HG03520 (cell line): Measurements from ENCODE around the gene GPX2.

Experiments used
- ATAC-seq: cut with Tn5 transposase; IDR thresholded peaks from one replicate; pipeline ENCODE4 v1.9.1; 2021; ENCODE audit warnings: mild to moderate bottlenecking, moderate library complexity; ENCODE audit not compliant: unreplicated experiment

The GPX2 gene

DNA sequence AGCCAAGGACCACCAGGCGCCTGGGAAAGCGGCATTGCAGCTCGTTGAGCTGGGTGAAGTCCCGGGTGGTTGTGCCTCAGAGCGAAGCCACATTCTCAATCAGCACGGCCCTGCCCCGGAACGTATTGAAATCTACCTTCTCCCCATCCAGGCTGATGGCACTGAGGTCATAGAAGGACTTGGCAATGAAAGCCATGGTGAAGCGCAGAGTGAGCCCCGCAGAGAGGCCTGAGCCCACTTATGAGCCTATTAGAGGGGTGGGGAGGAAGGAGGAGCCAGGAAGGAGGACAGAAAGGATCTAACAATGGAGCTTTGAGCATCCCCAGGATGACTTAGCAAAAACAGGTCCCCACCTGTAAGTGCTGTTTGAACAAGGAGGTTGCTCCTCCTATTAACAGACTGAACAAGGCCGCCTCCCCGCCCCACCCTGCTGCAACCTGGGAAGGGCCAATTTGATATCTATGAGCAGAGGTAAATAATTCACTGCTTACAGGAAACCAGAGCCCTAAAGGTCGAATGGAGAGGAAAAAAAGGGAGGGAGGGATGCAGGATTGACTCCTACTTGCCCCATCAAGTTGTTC is at the start of gene GPX2:
Gene GPX2, minus strand, starts transcription at position 215 of the 581 bp plus-strand sequence. Its CDS starts 19 bp downstream, at position 196.
- ATAC-seq: no peak

DNA sequence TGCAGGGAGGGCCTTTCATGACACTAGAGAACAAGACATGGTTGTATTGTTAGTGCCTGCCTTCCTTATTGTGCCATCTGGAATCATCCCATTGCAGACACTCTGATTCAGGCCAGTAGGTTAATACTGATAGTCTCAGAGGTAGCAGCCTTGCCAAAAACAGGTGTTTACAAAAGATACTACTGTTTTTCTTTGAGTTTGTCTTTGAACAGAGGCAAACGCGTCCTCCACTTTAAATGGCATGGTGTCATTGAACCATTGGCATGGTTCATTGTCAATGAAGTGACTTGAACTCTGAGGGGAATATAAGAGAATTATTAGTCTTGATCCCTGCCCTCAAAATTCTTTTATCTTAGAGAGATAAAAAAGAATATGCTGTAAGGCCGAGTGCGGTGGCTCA is 48.4 kb upstream of the GPX2 start:
- no peak for ATAC-seq

DNA sequence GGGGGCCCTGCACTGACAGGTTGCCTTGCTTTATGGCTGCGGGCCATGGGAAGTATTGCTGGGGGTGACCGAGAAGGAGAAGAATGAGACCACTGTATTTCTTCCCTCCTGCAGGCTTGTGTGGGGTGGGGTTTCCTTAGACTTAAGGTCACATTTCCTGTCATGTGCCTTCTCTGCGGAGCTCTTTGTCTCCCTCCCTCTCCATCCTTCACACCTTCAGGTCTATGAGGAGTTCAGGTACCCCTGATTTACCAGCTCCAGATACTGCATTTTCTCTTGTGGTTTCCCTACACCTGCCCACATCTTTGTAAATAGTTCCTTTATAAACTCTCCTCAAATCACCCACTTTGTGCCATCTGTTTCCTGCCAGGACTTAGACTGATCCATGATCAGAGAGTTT is 47.8 kb upstream of the GPX2 start:
- no peak for ATAC-seq

GRCh38 chr14:64987438-64987767 is 44.9 kb upstream of the GPX2 start:
- no peak for ATAC-seq

GRCh38 chr14:64986648-64987437 is 44.3 kb upstream of the GPX2 start, which contains the start of gene FNTB:
Gene FNTB, plus strand, starts transcription at chr14:64986895. Its CDS starts 59 bp downstream, at chr14:64986954.
- peak; percentile 95 for ATAC-seq

DNA sequence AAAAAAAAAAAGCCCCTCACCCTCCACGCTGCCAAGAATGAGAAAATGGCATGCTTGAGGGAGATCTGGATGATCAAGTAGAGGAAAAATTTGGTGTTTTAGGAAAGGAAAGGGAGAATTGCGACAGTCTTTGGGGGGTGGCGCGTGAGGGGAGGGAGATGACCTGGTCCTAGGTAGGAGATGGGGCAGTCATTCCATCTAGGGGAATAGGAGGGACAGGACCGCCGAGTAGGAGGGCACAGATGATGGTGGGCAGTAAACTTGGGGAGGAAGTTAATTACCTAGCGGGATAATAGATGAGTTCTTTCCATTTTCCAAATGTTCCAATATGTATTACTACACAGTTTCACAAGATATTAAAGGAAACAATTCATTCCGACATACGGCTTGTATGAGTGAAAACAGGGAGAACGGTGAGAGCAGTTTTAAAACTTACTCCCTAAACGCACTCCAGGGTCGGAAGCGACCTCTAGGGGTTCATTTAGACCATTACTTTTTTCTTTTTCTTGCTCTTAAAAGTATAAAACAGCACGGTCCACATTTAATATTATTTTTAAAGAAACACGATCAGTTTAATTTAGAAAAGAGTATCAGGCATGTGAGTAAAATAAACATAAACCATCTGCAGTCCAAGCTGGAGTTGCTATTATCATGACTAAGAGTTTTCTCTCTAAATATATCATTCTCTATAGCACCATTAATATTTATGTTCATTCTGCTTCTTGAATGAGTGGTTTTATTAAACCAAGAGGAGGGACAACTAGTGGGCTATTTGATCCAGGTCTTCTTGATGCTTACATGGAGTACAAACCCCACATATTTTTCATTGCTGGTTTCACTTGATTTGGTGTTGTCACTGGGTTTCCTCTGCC is 41.1 kb upstream of the GPX2 start:
- no peak for ATAC-seq

DNA sequence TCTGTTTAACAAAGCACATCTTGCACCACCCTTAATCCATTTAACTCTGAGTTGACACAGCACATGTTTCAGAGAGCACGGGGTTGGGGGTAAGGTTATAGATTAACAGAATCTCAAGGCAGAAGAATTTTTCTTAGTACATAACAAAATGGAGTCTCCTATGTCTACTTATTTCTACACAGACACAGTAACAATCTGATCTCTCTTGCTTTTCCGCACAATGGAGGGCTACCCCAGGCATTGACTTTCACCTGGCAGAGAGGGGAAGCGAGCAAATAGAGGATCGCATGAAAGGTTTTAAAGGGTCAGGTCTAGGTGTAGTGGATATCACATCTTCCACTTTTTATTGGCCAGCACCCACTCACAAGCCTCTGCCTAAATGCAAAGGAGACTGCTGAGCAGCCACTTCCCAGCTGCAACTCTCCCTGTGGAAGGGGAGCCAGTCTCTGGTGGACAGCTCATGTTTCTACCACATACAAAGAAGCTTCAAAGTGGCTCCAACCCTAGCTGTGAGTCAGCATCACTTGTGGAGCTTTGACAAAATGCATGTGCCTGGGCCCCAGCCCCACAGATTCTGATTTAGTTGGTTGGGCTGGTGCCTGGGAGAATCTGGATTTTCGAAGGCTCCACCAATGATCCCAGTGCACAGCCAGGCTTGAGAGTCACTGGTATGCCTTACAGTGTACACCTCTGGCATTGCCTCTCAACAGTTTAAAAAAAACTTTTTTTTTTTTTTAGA is 37.0 kb upstream of the GPX2 start:
- no peak for ATAC-seq

DNA sequence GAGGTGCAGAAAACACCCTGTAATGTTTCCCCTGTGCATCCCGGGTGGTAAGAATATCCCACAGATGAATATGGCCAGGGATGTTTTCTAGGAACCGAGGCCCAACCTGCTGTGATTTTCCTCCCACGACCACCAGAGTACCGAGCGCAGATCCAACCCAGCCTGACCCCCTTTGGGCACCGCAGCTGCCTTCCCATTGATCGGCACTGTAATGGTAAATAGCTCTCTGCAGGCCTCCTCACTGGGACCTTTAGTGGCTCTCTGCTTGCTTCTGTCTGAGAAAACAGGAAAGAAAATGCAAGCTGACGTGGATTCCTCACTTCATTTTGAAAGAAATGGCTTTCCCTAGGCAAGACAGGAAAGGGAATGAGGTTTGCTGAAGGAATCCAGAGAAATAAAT is 32.0 kb upstream of the GPX2 start:
- no peak for ATAC-seq

GRCh38 chr14:64973826-64974225 is 31.3 kb upstream of the GPX2 start:
- ATAC-seq: no peak

GRCh38 chr14:64973026-64973442 is 30.5 kb upstream of the GPX2 start:
- no peak for ATAC-seq

GRCh38 chr14:64971943-64972791 is 29.6 kb upstream of the GPX2 start, which contains the start of gene RAB15:
Gene RAB15, minus strand, starts transcription at chr14:64972336. Its CDS starts 260 bp downstream, at chr14:64972076.
- no peak for ATAC-seq

GRCh38 chr14:64971491-64971942 is 29.0 kb upstream of the GPX2 start:
- no peak for ATAC-seq

GRCh38 chr14:64970776-64971477 is 28.4 kb upstream of the GPX2 start:
- ATAC-seq: no peak

DNA sequence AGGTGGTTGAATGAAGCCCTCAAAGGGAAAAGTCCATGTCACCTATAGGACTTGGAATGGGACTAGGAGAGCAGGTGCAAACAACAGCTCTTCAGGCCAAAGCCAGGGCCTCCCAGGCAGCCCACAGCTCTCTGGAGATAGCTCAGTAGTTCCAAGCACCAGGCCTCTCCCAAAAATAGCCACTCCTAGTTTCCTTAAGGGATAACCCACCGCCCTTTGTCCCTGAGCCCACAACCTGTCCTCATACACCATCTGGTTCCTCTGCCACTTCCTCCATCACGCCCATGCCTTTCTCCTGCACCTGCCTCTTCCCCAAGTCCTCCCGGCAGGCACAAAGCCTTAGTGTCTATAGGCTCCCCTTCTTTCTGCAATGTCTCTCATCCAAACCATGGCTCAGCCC is 27.5 kb upstream of the GPX2 start:
- no peak for ATAC-seq

- ATAC-seq: no peak
Observed at GRCh38 chr14:64968651-64969050, 26.1 kb upstream of the GPX2 start.

GRCh38 chr14:64968167-64968566 is 25.6 kb upstream of the GPX2 start:
- ATAC-seq: no peak

DNA sequence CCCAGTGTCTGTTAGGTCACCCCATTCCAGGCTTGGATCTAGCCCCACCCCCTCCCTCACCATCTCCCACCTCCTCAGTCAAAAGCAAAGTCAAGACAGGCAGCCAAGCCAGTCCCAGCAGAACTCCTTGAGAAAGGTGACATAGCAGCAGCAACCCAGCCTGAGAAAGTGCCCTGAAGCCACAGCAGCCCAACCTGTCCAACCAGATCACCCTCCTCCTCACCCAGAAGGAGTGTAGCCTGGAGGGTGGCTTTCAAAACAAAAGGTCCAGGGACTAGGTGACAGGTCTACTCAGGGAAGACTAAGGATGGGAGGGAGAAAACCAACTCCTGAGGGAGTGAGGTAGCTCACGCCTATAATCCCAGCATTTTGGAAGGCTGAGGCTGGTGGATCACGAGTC is 24.4 kb upstream of the GPX2 start:
- no peak for ATAC-seq

DNA sequence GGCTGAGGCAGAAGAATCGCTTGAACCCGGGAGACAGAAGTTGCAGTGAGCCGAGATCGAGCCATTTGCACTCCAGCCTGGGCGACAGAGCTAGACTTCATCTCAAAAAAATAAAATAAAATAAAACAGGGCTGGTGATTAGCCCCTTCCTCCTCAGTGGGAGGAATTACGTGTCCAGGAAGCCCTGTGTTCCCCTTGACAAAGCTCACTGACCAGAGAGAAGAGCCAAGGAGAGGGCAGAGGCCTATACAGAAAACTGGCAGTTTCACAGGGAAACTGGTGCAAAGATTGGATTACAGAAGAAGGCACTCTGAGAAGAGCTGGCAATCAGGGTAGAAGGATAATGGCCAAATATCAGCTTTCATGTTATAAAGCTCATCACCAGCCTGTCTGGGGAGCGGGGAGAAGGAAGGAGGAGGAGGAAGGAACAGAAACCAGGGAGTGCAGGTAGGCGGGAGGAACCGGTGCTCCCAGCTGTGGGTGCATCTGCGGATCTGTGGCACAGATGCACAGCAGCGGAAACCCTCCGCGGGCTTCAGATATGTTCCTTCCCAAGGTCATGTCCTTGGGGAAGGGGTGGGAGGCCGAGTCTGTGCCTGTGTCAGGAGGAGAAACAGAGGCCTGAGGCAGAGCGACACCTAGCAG is 22.9 kb upstream of the GPX2 start:
- no peak for ATAC-seq

- no peak for ATAC-seq
Observed at GRCh38 chr14:64963611-64964010, 21.1 kb upstream of the GPX2 start.
